ENCODE results near the gene RNASE9. TPM values are rescaled to one million over a fixed set of nuclear protein-coding genes. Genes with fewer than 3 reads are reported as not detected.

The RNASE9 gene
- total and polyA plus RNA-seq, 9 of the 15 experiments (the other 6 are each of a cell fraction or from before 2014, with no cell fraction given), result not detected

- peak in 1 of 2 experiments; percentile 18 for TF ChIP-seq AFF1 (IDR thresholded peaks at IDR 0.05; ENCODE audit: low read depth in 1 of 2, partially characterized antibody in 2 of 2)
- TF ChIP-seq PBX2 (CRISPR knock-in tag; IDR thresholded peaks at IDR 0.05; ENCODE audit: low read depth), result peak; percentile 36
- TF ChIP-seq PBX2 (tag; conservative IDR thresholded peaks at IDR 0.05; ENCODE audit: low read depth), result peak; percentile 90
- no peak for TF ChIP-seq ILF3 (IDR thresholded peaks at IDR 0.05; ENCODE audit: borderline replicate concordance)
- peak; percentile 99 for TF ChIP-seq POLR2H (tag; IDR thresholded peaks at IDR 0.05; ENCODE audit: low read depth)
- TF ChIP-seq GATAD2B (IDR thresholded peaks at IDR 0.05; ENCODE audit: borderline replicate concordance), result peak; percentile 41; the same call in 1 of the 2 replicates
- TF ChIP-seq ARNT (IDR thresholded peaks at IDR 0.05), result peak in 1 of 2 experiments; percentile 50; a peak in 1 of 4 replicates
- no peak for TF ChIP-seq ZNF717 (CRISPR knock-in tag; IDR thresholded peaks at IDR 0.05)
- TF ChIP-seq POLR3A (IDR thresholded peaks at IDR 0.05; ENCODE audit: borderline replicate concordance, extremely low read depth, insufficient read depth, insufficient read length), result peak; percentile 87
- TF ChIP-seq CSDE1 (IDR thresholded peaks at IDR 0.05), result peak in 1 of 2 experiments; percentile 58; a peak in 1 of 4 replicates
- TF ChIP-seq HMGXB4 (CRISPR knock-in tag; IDR thresholded peaks at IDR 0.05), result peak; percentile 75; the same call in 1 of the 2 replicates
- TF ChIP-seq NBN (IDR thresholded peaks at IDR 0.05; ENCODE audit: low read depth), result 0 out of 2 replicates have a peak, but pooled peaks have one; percentile 33
- TF ChIP-seq MIER1 (IDR thresholded peaks at IDR 0.05; ENCODE audit: low read depth), result no peak
- 0 out of 2 replicates have a peak, but pooled peaks have one; percentile 30 for TF ChIP-seq POLR2G (IDR thresholded peaks at IDR 0.05; ENCODE audit: low read depth, low read length)
- TF ChIP-seq ZNF444 (CRISPR knock-in tag; IDR thresholded peaks at IDR 0.05), result no peak
Observed at GRCh38 chr14:20609215-20610001, 48.6 kb upstream of the RNASE9 start (continued).
